Liver (tissue), 9 donors: ENCODE results near the gene VSIG4. TPM values are rescaled to one million over a fixed set of nuclear protein-coding genes. Genes with fewer than 3 reads are reported as not detected.

Experiments used
- DNase-seq: peaks from one replicate; pipeline ENCODE4 v3.0.0-alpha.2; 2017; ENCODE audit warnings: low spot score
- H3K27ac ChIP-seq, 2 donors: one replicate each; pipeline ENCODE4 v1.7.0; 2013; ENCODE audit warnings: inconsistent platforms in 2 of 2, low read length in 2 of 2, control low read depth in 1 of 2, low read depth in 1 of 2, mild to moderate bottlenecking in 1 of 2
- H3K27me3 ChIP-seq, 4 donors: one replicate each; pipeline versions ENCODE4 v1.6.1 to v1.7.0; 2013; ENCODE audit warnings: low read length in 3 of 4, inconsistent platforms in 1 of 4, mild to moderate bottlenecking in 1 of 4, moderate library complexity in 1 of 4; ENCODE audit not compliant: control insufficient read depth in 4 of 4, insufficient read depth in 4 of 4
- H3K36me3 ChIP-seq, 4 donors: one replicate each; pipeline versions ENCODE4 v1.6.1 to v1.7.0; 2013; ENCODE audit warnings: low read length in 3 of 4, mild to moderate bottlenecking in 3 of 4, low read depth in 1 of 4, moderate library complexity in 1 of 4; ENCODE audit not compliant: control insufficient read depth in 4 of 4, insufficient read depth in 3 of 4
- H3K4me1 ChIP-seq, 4 donors: one replicate each; pipeline versions ENCODE4 v1.6.1 to v1.7.0; 2013; ENCODE audit warnings: low read length in 3 of 4, mild to moderate bottlenecking in 3 of 4, moderate library complexity in 1 of 4; ENCODE audit not compliant: control insufficient read depth in 4 of 4, insufficient read depth in 4 of 4
- H3K4me3 ChIP-seq, 3 donors: one replicate each; pipeline versions ENCODE4 v1.6.1 to v1.7.0; 2013; ENCODE audit warnings: low read length in 3 of 3, control low read depth in 1 of 3, low read depth in 1 of 3, mild to moderate bottlenecking in 1 of 3
- H3K9ac ChIP-seq, 2 donors: one replicate each; pipeline ENCODE4 v1.7.0; 2013; ENCODE audit warnings: low read length in 2 of 2, mild to moderate bottlenecking in 2 of 2, moderate library complexity in 2 of 2, control low read depth in 1 of 2, low read depth in 1 of 2
- H3K9me3 ChIP-seq, 4 donors: one replicate each; pipeline versions ENCODE4 v1.6.1 to v1.7.0; 2013; ENCODE audit warnings: low read length in 3 of 4; ENCODE audit not compliant: control insufficient read depth in 4 of 4
- FOXA2 ChIP-seq: IDR thresholded peaks from 2 replicates; pipeline ENCODE4 v1.6.1; 2016; ENCODE audit warnings: antibody characterized with exemption
- GABPA ChIP-seq, 2 donors: IDR thresholded peaks in 1 of 2; conservative IDR thresholded peaks in 1 of 2; 2 replicates each; pipeline ENCODE4 v1.6.1; 2016; ENCODE audit warnings: antibody characterized with exemption in 2 of 2, mild to moderate bottlenecking in 1 of 2, moderate library complexity in 1 of 2
- HNF4A ChIP-seq, 2 donors: conservative IDR thresholded peaks; 2 replicates each; pipeline ENCODE4 v1.6.1; 2016; ENCODE audit warnings: antibody characterized with exemption in 2 of 2, mild to moderate bottlenecking in 2 of 2
- HNF4G ChIP-seq: IDR thresholded peaks from 2 replicates; pipeline ENCODE4 v1.6.1; 2016; ENCODE audit warnings: antibody characterized with exemption
- JUND ChIP-seq, 2 donors: IDR thresholded peaks; 2 replicates each; pipeline ENCODE4 v1.6.1; 2016; ENCODE audit warnings: antibody characterized with exemption in 2 of 2
- RXRA ChIP-seq, 2 donors: IDR thresholded peaks; 2 replicates each; pipeline ENCODE4 v1.6.1; 2017 to 2018; ENCODE audit warnings: antibody characterized with exemption in 2 of 2, mild to moderate bottlenecking in 1 of 2
- SP1 ChIP-seq: IDR thresholded peaks from 2 replicates; pipeline ENCODE4 v1.6.1; 2018; ENCODE audit warnings: antibody characterized with exemption, mild to moderate bottlenecking
- TAF1 ChIP-seq: conservative IDR thresholded peaks from 2 replicates; pipeline ENCODE4 v1.6.1; 2016; ENCODE audit warnings: antibody characterized with exemption, mild to moderate bottlenecking
- YY1 ChIP-seq: IDR thresholded peaks from 2 replicates; pipeline ENCODE4 v1.6.1; 2016; ENCODE audit warnings: antibody characterized with exemption, mild to moderate bottlenecking
- WGBS: extraction: QIAGEN DNeasy Blood & Tissue Kit; methylation state at CpG from one replicate; pipeline ENCODE4 v1.1.7; 2013; 5-methylcytosine and 5-hydroxymethylcytosine counted together
- polyA plus RNA-seq, 2 donors: library from polyadenylated mRNA; stranded (reverse) in 1 of 2; unstranded in 1 of 2; fragments of 200-250 nt in 1 of 2; fragments of >200 nt in 1 of 2; fragmentation: Nextera tagmentation in 1 of 2; extraction: Ambion mirVana in 1 of 2; gene quantifications; one replicate each; pipeline versions ENCODE4 v1.2.1 to v1.2.3, GENCODE V29; 2013 to 2015
- total RNA-seq, 2 donors: library from RNA; depleted of rRNA; stranded (reverse); fragments of >200 nt; gene quantifications; one replicate each; pipeline ENCODE4 v1.2.3, GENCODE V29; 2014
- TF ChIP-seq, protein P1 (sequence below): IDR thresholded peaks from 2 replicates; pipeline ENCODE4 v1.6.1; 2016; ENCODE audit warnings: antibody characterized with exemption, mild to moderate bottlenecking
- TF ChIP-seq, protein P2 (sequence below): IDR thresholded peaks from 2 replicates; pipeline ENCODE4 v1.6.1; 2016; ENCODE audit warnings: antibody characterized with exemption
- TF ChIP-seq, protein P3 (sequence below): fragments of 150-350 bp; IDR thresholded peaks from 2 replicates; pipeline ENCODE4 v1.5.1; 2017; ENCODE audit warnings: improper control_type of control experiment, low read depth, low read length; ENCODE audit not compliant: missing input control
- TF ChIP-seq, protein P4 (sequence below): IDR thresholded peaks from 2 replicates; pipeline ENCODE4 v1.6.1; 2016; ENCODE audit warnings: antibody characterized with exemption
- donor health status: healthy.
- donor health status: healthy.
- donor health status: healthy.
- donor health status: healthy.
- donor health status: healthy.

The VSIG4 gene
- total and polyA plus RNA-seq, 4 donors, result 16.7 to 38.9 (median 36.3) TPM

DNA sequence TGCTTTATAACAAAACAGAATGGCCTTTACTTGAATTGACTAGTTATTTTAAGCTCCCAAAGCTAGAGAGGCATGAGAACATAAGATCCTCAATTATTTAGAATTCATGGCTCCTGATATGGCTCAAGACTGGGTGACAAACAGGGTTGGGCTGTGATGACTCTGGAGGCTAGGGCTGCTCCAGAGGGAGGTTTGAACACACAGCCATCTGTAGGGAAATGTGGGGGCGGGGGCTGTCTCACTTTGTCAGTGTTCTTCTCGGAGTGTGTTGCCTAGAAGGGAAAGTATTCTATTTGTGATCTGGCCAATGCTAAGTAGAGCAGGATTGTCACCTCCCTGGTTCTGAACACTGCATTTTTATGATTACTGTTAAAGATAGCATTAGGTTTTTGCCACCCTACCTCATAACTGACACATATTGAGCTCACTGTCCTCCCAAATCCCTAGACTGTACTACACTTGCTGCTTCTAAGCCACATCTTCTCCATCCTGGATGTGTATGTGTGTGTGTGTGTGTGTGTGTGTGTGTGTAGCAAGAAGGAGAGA lies 45.9 kb downstream of the VSIG4 start:
- WGBS, result 98% methylated on average over 2 of the region's 2 CpGs
- Histone ChIP-seq H3K9me3 (no peaks in the 10 kb centered on the region), H3K4me1 (no peaks in the 10 kb centered on the region), H3K4me3 (no peak overlapping the region), H3K27ac (no peak overlapping the region), H3K27me3 (no peaks in the 10 kb centered on the region), H3K9ac (no peak overlapping the region), H3K36me3 (no peaks in the 10 kb centered on the region)
- DNase-seq, result no peak
- TF ChIP-seq HNF4A (conservative IDR thresholded peaks at IDR 0.05), result no peak
- TF ChIP-seq, protein P1, sequence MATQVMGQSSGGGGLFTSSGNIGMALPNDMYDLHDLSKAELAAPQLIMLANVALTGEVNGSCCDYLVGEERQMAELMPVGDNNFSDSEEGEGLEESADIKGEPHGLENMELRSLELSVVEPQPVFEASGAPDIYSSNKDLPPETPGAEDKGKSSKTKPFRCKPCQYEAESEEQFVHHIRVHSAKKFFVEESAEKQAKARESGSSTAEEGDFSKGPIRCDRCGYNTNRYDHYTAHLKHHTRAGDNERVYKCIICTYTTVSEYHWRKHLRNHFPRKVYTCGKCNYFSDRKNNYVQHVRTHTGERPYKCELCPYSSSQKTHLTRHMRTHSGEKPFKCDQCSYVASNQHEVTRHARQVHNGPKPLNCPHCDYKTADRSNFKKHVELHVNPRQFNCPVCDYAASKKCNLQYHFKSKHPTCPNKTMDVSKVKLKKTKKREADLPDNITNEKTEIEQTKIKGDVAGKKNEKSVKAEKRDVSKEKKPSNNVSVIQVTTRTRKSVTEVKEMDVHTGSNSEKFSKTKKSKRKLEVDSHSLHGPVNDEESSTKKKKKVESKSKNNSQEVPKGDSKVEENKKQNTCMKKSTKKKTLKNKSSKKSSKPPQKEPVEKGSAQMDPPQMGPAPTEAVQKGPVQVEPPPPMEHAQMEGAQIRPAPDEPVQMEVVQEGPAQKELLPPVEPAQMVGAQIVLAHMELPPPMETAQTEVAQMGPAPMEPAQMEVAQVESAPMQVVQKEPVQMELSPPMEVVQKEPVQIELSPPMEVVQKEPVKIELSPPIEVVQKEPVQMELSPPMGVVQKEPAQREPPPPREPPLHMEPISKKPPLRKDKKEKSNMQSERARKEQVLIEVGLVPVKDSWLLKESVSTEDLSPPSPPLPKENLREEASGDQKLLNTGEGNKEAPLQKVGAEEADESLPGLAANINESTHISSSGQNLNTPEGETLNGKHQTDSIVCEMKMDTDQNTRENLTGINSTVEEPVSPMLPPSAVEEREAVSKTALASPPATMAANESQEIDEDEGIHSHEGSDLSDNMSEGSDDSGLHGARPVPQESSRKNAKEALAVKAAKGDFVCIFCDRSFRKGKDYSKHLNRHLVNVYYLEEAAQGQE, result no peak
- TF ChIP-seq, protein P2, sequence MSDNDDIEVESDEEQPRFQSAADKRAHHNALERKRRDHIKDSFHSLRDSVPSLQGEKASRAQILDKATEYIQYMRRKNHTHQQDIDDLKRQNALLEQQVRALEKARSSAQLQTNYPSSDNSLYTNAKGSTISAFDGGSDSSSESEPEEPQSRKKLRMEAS, result no peak
- no peak for TF ChIP-seq SP1
- TF ChIP-seq, protein P3, sequence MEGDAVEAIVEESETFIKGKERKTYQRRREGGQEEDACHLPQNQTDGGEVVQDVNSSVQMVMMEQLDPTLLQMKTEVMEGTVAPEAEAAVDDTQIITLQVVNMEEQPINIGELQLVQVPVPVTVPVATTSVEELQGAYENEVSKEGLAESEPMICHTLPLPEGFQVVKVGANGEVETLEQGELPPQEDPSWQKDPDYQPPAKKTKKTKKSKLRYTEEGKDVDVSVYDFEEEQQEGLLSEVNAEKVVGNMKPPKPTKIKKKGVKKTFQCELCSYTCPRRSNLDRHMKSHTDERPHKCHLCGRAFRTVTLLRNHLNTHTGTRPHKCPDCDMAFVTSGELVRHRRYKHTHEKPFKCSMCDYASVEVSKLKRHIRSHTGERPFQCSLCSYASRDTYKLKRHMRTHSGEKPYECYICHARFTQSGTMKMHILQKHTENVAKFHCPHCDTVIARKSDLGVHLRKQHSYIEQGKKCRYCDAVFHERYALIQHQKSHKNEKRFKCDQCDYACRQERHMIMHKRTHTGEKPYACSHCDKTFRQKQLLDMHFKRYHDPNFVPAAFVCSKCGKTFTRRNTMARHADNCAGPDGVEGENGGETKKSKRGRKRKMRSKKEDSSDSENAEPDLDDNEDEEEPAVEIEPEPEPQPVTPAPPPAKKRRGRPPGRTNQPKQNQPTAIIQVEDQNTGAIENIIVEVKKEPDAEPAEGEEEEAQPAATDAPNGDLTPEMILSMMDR, result no peak
- TF ChIP-seq TAF1, result no peak
- no peak for TF ChIP-seq YY1
- TF ChIP-seq RXRA (IDR thresholded peaks at IDR 0.05), result no peak
- TF ChIP-seq FOXA2, result no peak
- TF ChIP-seq, protein P4, sequence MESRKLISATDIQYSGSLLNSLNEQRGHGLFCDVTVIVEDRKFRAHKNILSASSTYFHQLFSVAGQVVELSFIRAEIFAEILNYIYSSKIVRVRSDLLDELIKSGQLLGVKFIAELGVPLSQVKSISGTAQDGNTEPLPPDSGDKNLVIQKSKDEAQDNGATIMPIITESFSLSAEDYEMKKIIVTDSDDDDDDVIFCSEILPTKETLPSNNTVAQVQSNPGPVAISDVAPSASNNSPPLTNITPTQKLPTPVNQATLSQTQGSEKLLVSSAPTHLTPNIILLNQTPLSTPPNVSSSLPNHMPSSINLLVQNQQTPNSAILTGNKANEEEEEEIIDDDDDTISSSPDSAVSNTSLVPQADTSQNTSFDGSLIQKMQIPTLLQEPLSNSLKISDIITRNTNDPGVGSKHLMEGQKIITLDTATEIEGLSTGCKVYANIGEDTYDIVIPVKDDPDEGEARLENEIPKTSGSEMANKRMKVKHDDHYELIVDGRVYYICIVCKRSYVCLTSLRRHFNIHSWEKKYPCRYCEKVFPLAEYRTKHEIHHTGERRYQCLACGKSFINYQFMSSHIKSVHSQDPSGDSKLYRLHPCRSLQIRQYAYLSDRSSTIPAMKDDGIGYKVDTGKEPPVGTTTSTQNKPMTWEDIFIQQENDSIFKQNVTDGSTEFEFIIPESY, result no peak
- TF ChIP-seq GABPA (IDR thresholded peaks at IDR 0.05 in 1 of 2, conservative IDR thresholded peaks at IDR 0.05 in 1 of 2), result no peak

DNA sequence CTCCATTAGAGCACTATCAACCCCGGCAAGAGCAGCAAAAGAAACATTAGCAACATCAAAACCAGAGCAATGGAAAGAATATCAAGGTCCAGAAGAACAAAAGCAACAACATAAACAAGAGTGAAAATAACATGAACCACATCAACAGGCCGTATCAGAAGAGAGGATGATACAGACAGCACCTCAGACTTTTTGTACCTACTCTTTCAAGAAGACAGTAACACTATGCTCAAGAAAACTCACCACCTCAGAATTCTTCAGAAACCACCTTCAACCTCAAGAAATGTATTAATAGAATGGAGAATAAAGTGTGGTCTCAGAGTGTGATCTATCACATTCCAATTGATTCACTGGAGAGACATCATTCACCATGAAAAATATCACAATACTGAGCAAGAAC lies 46.5 kb downstream of the VSIG4 start:
- no peaks in the 10 kb centered on the region for H3K9me3 ChIP-seq
- DNase-seq, result no peak
- WGBS, result 92% methylated on average over 2 of the region's 2 CpGs
- H3K4me3 ChIP-seq, result no peak overlapping the region
- H3K36me3 ChIP-seq, result no peaks in the 10 kb centered on the region
- H3K27ac ChIP-seq, result no peak overlapping the region
- H3K4me1 ChIP-seq, result no peaks in the 10 kb centered on the region
- TF ChIP-seq, protein P2, result no peak
- no peak for TF ChIP-seq HNF4G
- TF ChIP-seq JUND (IDR thresholded peaks at IDR 0.05), result no peak
- H3K9ac ChIP-seq, result no peak overlapping the region
- H3K27me3 ChIP-seq, result no peaks in the 10 kb centered on the region
